NCI-H2196 treated with DMSO at 0.1 percent for 48 hours (cell line): ENCODE measurements around the gene RAP1GAP2.
"Not testable (repeated sequence)": the region's sequence is repeated elsewhere in the genome, so short reads cannot be mapped to it uniquely, and the experiment has no call there.

Source experiments
- DNase-seq: peaks from one replicate; lab custom pipeline; 2025; ENCODE audit not compliant: unreplicated experiment; lab: John Stamatoyannopoulos, UW

RAP1GAP2 gene

GRCh38 chr17:3015890-3016289, 219.7 kb downstream of the RAP1GAP2 start:
- no peak for DNase-seq

- no peak for DNase-seq
These were observed 221.7 kb downstream of the RAP1GAP2 start for GRCh38 chr17:3017936-3018335.

GRCh38 chr17:3019761-3020160, 223.5 kb downstream of the RAP1GAP2 start:
- no peak for DNase-seq

- DNase-seq, result no peak
These were observed 224.1 kb downstream of the RAP1GAP2 start for GRCh38 chr17:3020381-3020780.

- no peak for DNase-seq
These were observed 226.0 kb downstream of the RAP1GAP2 start for GRCh38 chr17:3022197-3022596.

GRCh38 chr17:3024346-3024745, 228.1 kb downstream of the RAP1GAP2 start:
- no peak for DNase-seq

- DNase-seq, result no peak
These were observed 229.3 kb downstream of the RAP1GAP2 start for GRCh38 chr17:3025421-3026124.

- no peak for DNase-seq
These were observed 230.1 kb downstream of the RAP1GAP2 start for GRCh38 chr17:3026125-3026855.

- DNase-seq, result no peak
These were observed 230.9 kb downstream of the RAP1GAP2 start for GRCh38 chr17:3026856-3027751.

GRCh38 chr17:3027786-3028532, 231.7 kb downstream of the RAP1GAP2 start:
- no peak for DNase-seq

- no peak for DNase-seq
These were observed 233.1 kb downstream of the RAP1GAP2 start for GRCh38 chr17:3029213-3029913.

- no peak for DNase-seq
These were observed 233.9 kb downstream of the RAP1GAP2 start for GRCh38 chr17:3030096-3030495.

GRCh38 chr17:3030852-3031470, 234.7 kb downstream of the RAP1GAP2 start:
- not testable (repeated sequence) for DNase-seq

- DNase-seq, result no peak
These were observed 236.3 kb downstream of the RAP1GAP2 start for GRCh38 chr17:3032258-3033247.

- DNase-seq, result no peak
These were observed 237.0 kb downstream of the RAP1GAP2 start for GRCh38 chr17:3033248-3033640.

- DNase-seq, result no peak
These were observed 237.7 kb downstream of the RAP1GAP2 start for GRCh38 chr17:3033741-3034577.

GRCh38 chr17:3034578-3034920, 238.3 kb downstream of the RAP1GAP2 start:
- no peak for DNase-seq
